Common myeloid progenitor, CD34-positive (primary cell): Measurements from ENCODE around the gene DNAJA4.

Experiments used
- CTCF ChIA-PET: fragments of 350-600 bp; sonication (Branson Sonifier 250); formaldehyde crosslinking; loops from one replicate; lab custom pipeline; 2021; ENCODE audit warnings: antibody characterized with exemption; lab: Charles Lee
- POLR2A ChIA-PET: fragments of 350-600 bp; sonication (Branson Sonifier 250); formaldehyde crosslinking; loops from one replicate; lab custom pipeline; 2021; ENCODE audit warnings: antibody characterized with exemption; lab: Charles Lee
- DNase-seq, 3 donors: peaks; one replicate each; pipeline versions ENCODE4 v3.0.0 to v3.0.0-alpha.2; 2013
- H3K27ac ChIP-seq, 2 experiments: 1 replicate in 1 of 2; 2 replicates in 1 of 2; pipeline ENCODE4 v1.7.0; 2013; ENCODE audit warnings: inconsistent platforms in 2 of 2, low read length in 2 of 2, mild to moderate bottlenecking in 2 of 2, low read depth in 1 of 2, moderate library complexity in 1 of 2; ENCODE audit not compliant: severe bottlenecking in 2 of 2, insufficient read depth in 1 of 2, poor library complexity in 1 of 2
- H3K27me3 ChIP-seq, 5 experiments: replicated peaks in 2 of 5; 1 replicate in 3 of 5; 2 replicates in 2 of 5; pipeline versions ENCODE4 v1.6.1 to v1.7.0; 2013; ENCODE audit warnings: low read length in 4 of 5, mild to moderate bottlenecking in 2 of 5, moderate library complexity in 2 of 5, inconsistent platforms in 1 of 5; ENCODE audit not compliant: insufficient read depth in 5 of 5, control insufficient read depth in 4 of 5
- H3K36me3 ChIP-seq, 4 experiments: 1 replicate in 2 of 4; 2 replicates in 2 of 4; pipeline versions ENCODE4 v1.6.1 to v1.7.0; 2013; ENCODE audit warnings: low read length in 3 of 4, control low read depth in 1 of 4, mild to moderate bottlenecking in 1 of 4; ENCODE audit not compliant: control insufficient read depth in 4 of 4, insufficient read depth in 4 of 4
- H3K4me1 ChIP-seq, 4 experiments: 1 replicate in 3 of 4; 2 replicates in 1 of 4; pipeline versions ENCODE4 v1.6.1 to v1.7.1; 2013; ENCODE audit warnings: low read length in 3 of 4, mild to moderate bottlenecking in 3 of 4, control low read depth in 1 of 4, inconsistent platforms in 1 of 4, moderate library complexity in 1 of 4; ENCODE audit not compliant: control insufficient read depth in 4 of 4, insufficient read depth in 4 of 4; ENCODE audit errors: control extremely low read depth in 1 of 4
- H3K4me3 ChIP-seq, 7 experiments: 1 replicate in 4 of 7; 2 replicates in 3 of 7; pipeline versions ENCODE4 v1.5.1 to v1.7.0; 2013; ENCODE audit warnings: mild to moderate bottlenecking in 7 of 7, low read length in 6 of 7, moderate library complexity in 6 of 7, inconsistent platforms in 2 of 7, low read depth in 2 of 7, control low read depth in 1 of 7; ENCODE audit not compliant: insufficient read depth in 4 of 7, control insufficient read depth in 1 of 7; ENCODE audit errors: extremely low read depth in 1 of 7
- H3K9me3 ChIP-seq, 5 experiments: 1 replicate in 4 of 5; 2 replicates in 1 of 5; pipeline versions ENCODE4 v1.6.1 to v1.7.1; 2013; ENCODE audit warnings: low read length in 4 of 5, mild to moderate bottlenecking in 2 of 5, inconsistent platforms in 1 of 5, low read depth in 1 of 5, moderate library complexity in 1 of 5; ENCODE audit not compliant: control insufficient read depth in 4 of 5, insufficient read depth in 2 of 5; ENCODE audit errors: control extremely low read depth in 1 of 5
- WGBS: methylation state at CpG from one replicate; pipeline ENCODE4 v1.1.5; 2013; ENCODE audit not compliant: insufficient coverage; 5-methylcytosine and 5-hydroxymethylcytosine counted together

DNAJA4 gene

GRCh38 chr15:78225783-78226541, 38.4 kb upstream of the DNAJA4 start:
- CTCF ChIA-PET = interaction anchor here (0.6 to 1.5 kb wide), 4 partner anchors 14 to 155 kb away, joined by 3 to 4 read pairs (median 4); no protein-coding TSS in a partner anchor
- Histone ChIP-seq H3K4me1 (no peaks in the 10 kb centered on the region), H3K36me3 (no peaks in the 10 kb centered on the region), H3K4me3 (no peak overlapping the region), H3K27ac (no peak overlapping the region), H3K9me3 (no peaks in the 10 kb centered on the region), H3K27me3 (no peaks in the 10 kb centered on the region)
- POLR2A ChIA-PET = no interaction called here
- DNase-seq = no peak
- no CpG with 5 or more reads among the region's 3 CpGs for WGBS

GRCh38 chr15:78228356-78228996, 35.9 kb upstream of the DNAJA4 start:
- H3K4me1 ChIP-seq = no peaks in the 10 kb centered on the region
- no peak for DNase-seq
- CTCF ChIA-PET = interaction anchor here (0.8 to 3.2 kb wide), 7 partner anchors 8 to 119 kb away, joined by 3 to 17 read pairs (median 3); no protein-coding TSS in a partner anchor
- no peaks in the 10 kb centered on the region for H3K36me3 ChIP-seq
- H3K9me3 ChIP-seq = no peaks in the 10 kb centered on the region
- WGBS = 82% methylated on average over 6 of the region's 8 CpGs
- no peak overlapping the region for H3K27ac ChIP-seq
- no peak overlapping the region for H3K4me3 ChIP-seq
- POLR2A ChIA-PET = no interaction called here
- no peaks in the 10 kb centered on the region for H3K27me3 ChIP-seq

- peaks cover 0 to 8% (median under 1%) of the 10 kb centered on the region in 4 experiments for H3K4me1 ChIP-seq
- WGBS = 99% methylated on average over 14 of the region's 17 CpGs
- no peaks in the 10 kb centered on the region for H3K36me3 ChIP-seq
- H3K4me3 ChIP-seq = no peak overlapping the region
- no peak for DNase-seq
- ChIA-PET CTCF (interaction anchor here (1.6 to 3.2 kb wide), 2 partner anchors 11 to 53 kb away, joined by 3 to 17 read pairs; no protein-coding TSS in a partner anchor), POLR2A (no interaction called here)
- no peaks in the 10 kb centered on the region for H3K9me3 ChIP-seq
- H3K27ac ChIP-seq = no peak overlapping the region
- no peaks in the 10 kb centered on the region for H3K27me3 ChIP-seq
Observed at GRCh38 chr15:78229431-78230406, 34.6 kb upstream of the DNAJA4 start.

GRCh38 chr15:78232951-78233350, 31.4 kb upstream of the DNAJA4 start:
- H3K4me1 ChIP-seq = peaks cover 0 to 12% (median under 1%) of the 10 kb centered on the region in 4 experiments
- no peaks in the 10 kb centered on the region for H3K9me3 ChIP-seq
- H3K27ac ChIP-seq = no peak overlapping the region
- H3K27me3 ChIP-seq = no peaks in the 10 kb centered on the region
- 84% methylated on average over 2 of the region's 5 CpGs for WGBS
- DNase-seq = no peak
- H3K36me3 ChIP-seq = no peaks in the 10 kb centered on the region
- ChIA-PET CTCF (no interaction called here), POLR2A (no interaction called here)
- no peak overlapping the region for H3K4me3 ChIP-seq

GRCh38 chr15:78233496-78233895, 30.9 kb upstream of the DNAJA4 start:
- H3K9me3 ChIP-seq = no peaks in the 10 kb centered on the region
- DNase-seq = no peak
- no peak overlapping the region for H3K27ac ChIP-seq
- peaks cover 0 to 12% (median under 1%) of the 10 kb centered on the region in 4 experiments for H3K4me1 ChIP-seq
- H3K36me3 ChIP-seq = no peaks in the 10 kb centered on the region
- H3K27me3 ChIP-seq = no peaks in the 10 kb centered on the region
- POLR2A ChIA-PET = no interaction called here
- no peak overlapping the region for H3K4me3 ChIP-seq
- CTCF ChIA-PET = no interaction called here
- 75% methylated on average over 6 of the region's 11 CpGs for WGBS

- ChIA-PET CTCF (interaction anchor here (1.3 kb wide), 1 partner anchor 122 kb away, joined by 5 read pairs; no protein-coding TSS in a partner anchor), POLR2A (no interaction called here)
- DNase-seq = no peak
- Histone ChIP-seq H3K4me3 (no peak within 1 kb of the TSS), H3K36me3 (no peaks in the 10 kb centered on the region), H3K9me3 (no peaks in the 10 kb centered on the region), H3K27me3 (no peaks in the 10 kb centered on the region), H3K4me1 (peaks cover 0 to 12% (median under 1%) of the 10 kb centered on the region in 4 experiments), H3K27ac (no peak within 1 kb of the TSS)
- WGBS = 72% methylated on average over 4 of the region's 6 CpGs
Observed at GRCh38 chr15:78234515-78235040, 29.8 kb upstream of the DNAJA4 start, which contains the start of gene ACSBG1. Gene ACSBG1 (minus strand): TSS chr15:78234565. CDS start chr15:78234501, 64 bp downstream.
